Head of caudate nucleus (tissue), 42 donors: ENCODE results near the gene PAK2.
"Not testable (repeated sequence)": the region's sequence is repeated elsewhere in the genome, so short reads cannot be mapped to it uniquely, and the experiment has no call there.

Source experiments
- DNase-seq, 42 donors: peaks; one replicate each; pipeline versions ENCODE4 v3.0.0 to v3.0.0-alpha.2; 2020 to 2021; ENCODE audit warnings: mixed read lengths in 7 of 42
- intact Hi-C: fragments of 100-400 bp; cut with DNase I; formaldehyde crosslinking; loops from one replicate; pipeline ENCODE4 v1.15.0; 2022

Gene PAK2

GRCh38 chr3:196829651-196830050 lies 90.0 kb downstream of the PAK2 start:
- intact Hi-C loops, DNase-seq: not testable (repeated sequence)

GRCh38 chr3:196835086-196835485 lies 95.4 kb downstream of the PAK2 start:
- intact Hi-C loops, result no loop called here
- DNase-seq, result no peak

- intact Hi-C loops, DNase-seq: not testable (repeated sequence)
Measured at GRCh38 chr3:196836626-196837025, 97.0 kb downstream of the PAK2 start.

DNA sequence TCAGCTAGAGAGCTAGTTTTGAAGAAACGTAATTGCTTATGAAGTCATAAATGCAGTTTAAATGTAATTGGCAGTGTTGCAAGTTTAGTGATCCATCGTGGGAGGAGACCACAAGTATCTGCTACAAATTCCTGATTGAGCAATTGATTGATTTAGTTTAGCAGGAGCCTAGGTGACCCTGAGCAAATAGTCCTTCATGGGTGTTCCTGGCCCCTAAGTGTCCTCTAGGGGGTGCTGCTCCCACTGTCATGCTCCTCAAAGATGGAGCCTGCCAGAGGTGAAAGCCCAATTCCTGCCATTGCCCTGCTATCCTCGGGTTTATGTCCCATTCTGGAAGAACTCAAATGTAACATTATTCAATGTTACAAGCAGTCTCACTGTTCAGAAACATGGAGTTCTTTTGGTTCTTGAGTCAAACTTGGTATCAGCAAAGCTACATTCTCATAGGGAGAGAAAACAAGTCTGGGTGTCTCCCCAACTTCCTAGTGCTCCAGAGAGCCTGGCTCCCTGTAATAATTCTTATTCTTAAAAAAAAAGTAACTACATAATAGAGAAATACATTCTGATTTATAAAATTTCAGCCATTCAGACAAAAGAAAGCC lies 98.3 kb downstream of the PAK2 start:
- peak; percentile 4 to 83 (median 52) for DNase-seq

DNA sequence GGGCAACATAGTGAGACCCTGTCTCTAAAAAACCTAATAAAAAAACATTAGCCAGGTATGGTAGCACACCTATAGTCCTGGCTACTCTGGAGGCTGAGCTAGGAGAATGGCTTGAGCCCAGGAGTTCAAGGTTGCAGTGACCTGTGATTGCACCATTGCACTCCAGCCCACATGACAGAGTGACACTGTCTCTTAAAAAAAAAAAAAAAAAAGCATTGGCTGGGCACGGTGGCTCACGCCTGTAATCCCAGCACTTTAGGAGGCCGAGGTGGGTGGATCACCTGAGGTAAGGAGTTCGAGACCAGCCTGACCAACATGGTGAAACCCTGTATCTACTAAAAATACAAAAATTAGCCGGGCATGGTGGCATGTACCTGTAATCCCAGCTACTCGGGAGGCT lies 99.7 kb downstream of the PAK2 start:
- DNase-seq, intact Hi-C loops: not testable (repeated sequence)

More for the DNA sequence above, 98.3 kb downstream of the PAK2 start:
- intact Hi-C loops, result no loop called here

DNA sequence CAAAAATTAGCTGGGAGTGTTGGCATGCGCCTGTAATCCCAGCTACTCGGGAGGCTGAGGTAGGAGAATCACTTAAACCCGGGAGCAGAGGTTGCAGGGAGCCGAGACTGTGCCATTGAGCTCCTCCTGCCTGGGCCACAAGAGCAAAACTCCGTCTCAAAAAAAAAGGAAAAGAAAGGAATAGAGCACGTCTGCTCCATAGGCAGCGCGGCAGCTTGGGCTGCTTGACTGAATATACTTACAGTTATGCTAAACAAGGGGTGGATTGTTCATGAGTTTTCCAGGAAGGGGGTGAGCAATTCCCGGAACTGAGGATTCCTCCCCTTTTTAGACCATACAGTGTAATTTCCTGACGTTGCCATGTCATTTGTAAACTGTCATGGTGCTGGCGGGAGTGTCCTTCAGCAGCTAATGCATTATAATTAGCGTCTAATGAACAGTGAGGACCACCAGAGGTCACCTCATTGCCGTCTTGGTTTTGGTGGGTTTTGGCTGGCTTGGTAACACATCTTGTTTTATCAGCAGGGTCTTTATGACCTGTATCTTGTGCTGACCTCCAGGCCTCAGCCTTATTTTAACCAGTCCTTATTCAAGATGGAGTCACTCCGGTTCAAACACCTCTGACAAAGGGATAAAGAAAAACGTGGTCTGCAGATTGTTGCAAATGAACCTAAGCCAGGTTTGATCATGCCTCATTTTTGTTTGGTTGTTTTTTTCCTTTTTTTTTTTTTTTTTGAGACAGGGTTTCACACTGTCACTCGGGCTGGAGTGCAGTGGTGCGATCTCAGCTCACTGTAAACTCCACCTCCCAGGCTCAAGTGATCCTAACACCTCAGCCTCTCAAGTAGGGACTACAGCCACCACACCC lies 103.1 kb downstream of the PAK2 start:
- intact Hi-C loops, result no loop called here
- no peak for DNase-seq

GRCh38 chr3:196843435-196844110 lies 103.9 kb downstream of the PAK2 start:
- intact Hi-C loops, result no loop called here

DNA sequence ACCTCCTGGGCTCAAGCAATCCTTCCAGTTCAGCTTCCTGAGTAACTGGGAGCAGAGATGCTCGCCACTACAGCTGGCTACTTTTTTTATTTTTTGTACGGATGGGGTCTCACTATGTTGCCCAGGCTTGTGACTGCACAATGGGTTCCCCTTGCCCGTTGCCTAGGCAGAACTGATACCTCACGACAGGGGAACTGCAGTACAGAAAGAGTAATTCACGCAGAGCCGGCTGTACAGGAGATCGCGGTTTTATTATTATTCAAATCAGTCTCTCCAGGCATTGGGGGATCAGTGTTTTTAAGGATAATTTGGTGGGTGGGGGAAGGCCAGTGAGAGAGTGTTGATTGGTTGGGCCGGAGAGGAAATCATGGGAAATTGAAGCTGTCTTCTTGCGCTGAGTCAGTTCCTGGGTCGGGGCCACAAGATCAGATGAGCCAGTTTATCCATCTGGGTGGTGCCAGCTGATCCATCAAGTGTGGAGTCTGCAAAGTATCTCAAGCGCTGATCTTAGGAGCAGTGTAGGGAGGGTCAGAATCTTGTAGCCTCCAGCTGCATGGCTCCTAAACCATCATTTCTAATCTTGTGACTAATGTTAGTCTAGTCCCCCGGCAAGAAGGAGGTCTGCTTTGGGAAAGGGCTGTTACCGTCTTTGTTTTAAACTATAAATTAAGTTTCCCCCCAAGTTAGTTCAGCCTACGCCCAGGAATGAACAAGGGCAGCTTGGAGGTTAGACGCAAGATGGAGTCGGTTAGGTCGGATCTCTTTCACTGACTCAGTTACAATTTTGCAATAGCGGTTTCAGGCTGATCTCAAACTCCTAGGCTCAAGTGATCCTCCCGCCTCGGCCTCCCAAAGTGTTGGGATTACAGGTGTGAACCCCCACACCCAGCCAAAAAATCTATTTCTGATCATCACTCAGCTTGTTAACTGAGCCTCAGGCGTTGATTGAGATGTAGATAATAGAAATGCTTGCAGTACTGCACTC lies 104.9 kb downstream of the PAK2 start:
- DNase-seq, intact Hi-C loops: not testable (repeated sequence)

More at GRCh38 chr3:196843435-196844110, 103.9 kb downstream of the PAK2 start:
- DNase-seq, result no peak

DNA sequence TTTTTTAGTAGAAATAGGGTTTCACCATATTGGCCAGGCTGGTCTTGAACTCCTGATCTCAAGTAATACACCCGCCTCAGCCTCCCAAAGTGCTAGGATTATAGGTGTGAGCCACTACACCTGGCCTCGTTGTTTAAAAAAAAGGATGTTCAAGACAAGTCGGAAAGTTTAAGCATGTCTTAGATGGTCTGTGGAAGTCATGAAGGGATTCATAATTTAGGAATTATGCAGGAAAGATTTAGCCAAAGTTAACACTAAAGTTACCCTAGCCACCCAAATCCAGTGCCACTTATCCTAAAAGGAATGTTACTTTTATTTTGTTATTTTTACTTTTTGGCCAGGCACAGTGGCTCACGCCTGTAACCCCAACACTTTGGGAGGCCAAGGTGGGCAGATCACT lies 108.7 kb downstream of the PAK2 start:
- intact Hi-C loops, DNase-seq: not testable (repeated sequence)

DNA sequence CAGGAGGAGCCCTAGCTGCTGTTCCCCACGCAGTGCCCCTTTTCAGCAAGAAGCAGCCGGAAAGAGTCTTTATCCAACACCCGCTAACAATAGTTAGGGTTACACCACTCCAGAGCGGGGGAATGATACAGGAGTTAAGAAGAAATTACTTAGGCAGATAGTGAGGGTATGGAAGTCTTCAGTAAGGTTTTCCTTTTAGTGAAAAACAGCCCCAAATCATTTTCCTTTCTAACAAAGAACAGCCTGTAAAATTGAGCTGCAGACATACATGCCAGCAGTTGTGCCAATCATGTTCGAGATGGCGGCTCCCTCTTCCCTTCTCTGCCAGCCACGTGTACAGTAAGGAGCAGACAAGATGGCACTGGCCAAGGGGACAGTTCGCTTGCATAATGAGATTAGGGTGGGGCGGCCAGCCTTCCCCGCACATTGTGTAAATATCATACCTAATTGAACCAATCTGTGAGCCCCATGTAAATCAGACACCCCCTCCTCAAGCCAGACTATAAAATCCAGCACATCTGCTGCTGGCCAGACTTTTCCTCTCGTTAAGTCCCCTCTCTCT lies 109.6 kb downstream of the PAK2 start:
- intact Hi-C loops, result no loop called here
- DNase-seq, result no peak

GRCh38 chr3:196863000-196863399 lies 123.3 kb downstream of the PAK2 start:
- not testable (repeated sequence) for DNase-seq
- intact Hi-C loops, result loop anchor here (10.0 kb wide), 1 partner anchor 148 kb away; the partner anchor contains the start of genes CEP19 and PIGX

- intact Hi-C loops, result loop anchor here (1.0 to 10.0 kb wide), 2 partner anchors 75 to 152 kb away; partner anchors contain the start of genes CEP19, NCBP2 and PIGX
Measured at GRCh38 chr3:196867155-196867506, 127.5 kb downstream of the PAK2 start.

GRCh38 chr3:196867507-196868296 lies 128.0 kb downstream of the PAK2 start, which contains the start of gene SENP5:
SENP5 (plus strand) TSS chr3:196867920; CDS start chr3:196885182, 17,262 bp downstream.
- DNase-seq, result peak; percentile 75 to 97 (median 93)
- intact Hi-C loops, result loop anchor here (1.0 to 10.0 kb wide), 2 partner anchors 75 to 153 kb away; partner anchors contain the start of genes CEP19, NCBP2 and PIGX

More at GRCh38 chr3:196867155-196867506, 127.5 kb downstream of the PAK2 start:
- peak in 2 of 42 donors; percentile 17 to 42 for DNase-seq

GRCh38 chr3:196868297-196868661 lies 128.6 kb downstream of the PAK2 start:
- intact Hi-C loops, result loop anchor here (10.0 kb wide), 1 partner anchor 153 kb away; the partner anchor contains the start of genes CEP19 and PIGX
- DNase-seq, result peak in 32 of 42 donors; percentile 3 to 61 (median 30)

GRCh38 chr3:196872316-196872715 lies 132.7 kb downstream of the PAK2 start:
- no peak for DNase-seq
- intact Hi-C loops, result no loop called here

DNA sequence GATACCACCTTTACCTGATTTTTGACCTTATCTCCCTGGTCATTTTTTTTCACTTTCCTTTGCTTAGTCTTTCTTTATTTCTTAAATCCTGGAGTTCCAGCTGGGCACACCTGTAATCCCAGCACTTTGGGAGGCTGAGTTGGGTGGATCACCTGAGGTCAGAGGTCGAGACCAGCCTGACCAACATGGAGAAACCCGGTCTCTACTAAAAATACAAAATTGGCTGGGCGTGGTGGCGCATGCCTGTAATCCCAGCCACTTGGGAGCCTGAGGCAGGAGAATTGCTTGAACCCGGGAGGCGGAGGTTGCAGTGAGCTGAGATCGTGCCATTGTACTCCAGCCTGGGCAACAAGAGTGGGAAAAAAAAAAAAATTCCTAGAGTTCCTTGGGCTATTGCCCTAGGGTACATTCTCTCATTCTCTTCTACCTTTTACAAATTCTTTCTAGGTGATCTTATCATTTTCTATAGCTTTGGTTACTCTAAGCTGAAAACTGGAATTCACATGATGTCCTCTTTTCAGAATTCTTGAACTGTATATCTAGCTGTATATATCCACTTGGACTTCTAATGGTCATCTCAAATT lies 134.9 kb downstream of the PAK2 start:
- intact Hi-C loops, result not testable (repeated sequence)

DNA sequence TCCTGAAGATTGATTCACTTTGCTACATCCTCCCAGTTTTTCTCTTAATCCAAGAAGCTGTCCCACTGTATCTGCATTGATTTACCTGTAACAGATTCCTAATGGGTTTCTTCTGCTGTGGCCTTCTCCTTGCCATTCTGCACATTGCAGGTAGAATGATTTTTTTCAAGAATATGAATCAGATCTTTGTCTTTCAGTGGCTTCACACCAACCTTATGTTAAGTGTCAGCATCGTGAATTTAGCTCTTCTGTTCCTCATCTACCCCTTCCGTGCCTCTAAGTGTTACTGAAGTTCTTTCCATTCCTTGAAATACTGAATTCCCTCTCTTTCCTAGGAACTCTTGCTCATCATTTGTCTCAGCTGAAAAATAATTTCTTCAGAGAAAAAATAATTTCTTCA lies 135.6 kb downstream of the PAK2 start:
- DNase-seq, result no peak
- intact Hi-C loops, result no loop called here

More for the DNA sequence above, 134.9 kb downstream of the PAK2 start:
- not testable (repeated sequence) for DNase-seq
